Activated CD4-positive, alpha-beta T cell treated with anti-CD3 and anti-CD28 coated beads, Interleukin-10, Interleukin-2, amounts not matched to agents 100 ng/mL and 50 ng/mL, durations not matched to agents 16 hours and 8 hours (primary cell): ENCODE measurements around the gene KNOP1.

Experiments
- DNase-seq: peaks from one replicate; pipeline ENCODE4 v3.0.0-alpha.2; 2020

The KNOP1 gene

DNA sequence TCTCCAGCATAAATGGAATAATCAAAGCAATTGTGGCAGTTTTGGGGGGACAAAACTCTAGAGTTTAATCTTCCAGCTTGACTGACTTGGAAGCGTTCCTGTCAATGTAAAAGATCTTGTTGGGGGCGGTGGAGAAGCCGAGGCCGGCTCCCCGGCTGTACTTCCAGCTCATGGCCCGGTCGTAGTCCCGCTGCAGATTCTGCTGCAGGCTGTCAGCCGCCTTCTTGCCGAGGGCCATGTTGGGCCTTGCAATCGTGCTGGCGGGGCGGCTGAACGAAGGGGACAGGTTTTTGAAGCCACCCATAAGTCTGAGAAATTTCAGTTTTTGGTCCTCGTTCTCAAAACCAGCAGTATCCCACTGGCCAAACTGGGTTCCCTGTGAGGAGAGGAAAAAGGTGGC is 11.2 kb downstream of the KNOP1 start:
- DNase-seq = no peak

DNA sequence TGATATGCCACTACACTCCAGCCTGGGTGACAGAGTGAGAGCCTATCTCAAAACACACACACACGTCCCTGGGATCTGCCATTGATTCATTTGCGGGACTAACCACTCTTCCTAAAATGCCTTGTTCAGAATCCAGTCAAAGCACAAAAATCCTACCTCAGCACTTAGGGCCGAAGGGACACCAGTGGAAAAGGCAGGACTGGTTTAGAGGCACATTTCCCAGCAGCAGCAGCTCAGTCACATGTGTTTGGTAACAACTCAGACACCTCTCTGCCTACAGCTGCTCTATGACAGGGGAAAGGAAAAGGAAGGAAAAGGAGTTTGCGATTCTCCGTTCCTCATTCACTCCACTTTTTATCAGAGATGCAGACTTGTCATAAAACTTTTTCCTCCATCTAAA is 12.2 kb downstream of the KNOP1 start:
- no peak for DNase-seq

DNA sequence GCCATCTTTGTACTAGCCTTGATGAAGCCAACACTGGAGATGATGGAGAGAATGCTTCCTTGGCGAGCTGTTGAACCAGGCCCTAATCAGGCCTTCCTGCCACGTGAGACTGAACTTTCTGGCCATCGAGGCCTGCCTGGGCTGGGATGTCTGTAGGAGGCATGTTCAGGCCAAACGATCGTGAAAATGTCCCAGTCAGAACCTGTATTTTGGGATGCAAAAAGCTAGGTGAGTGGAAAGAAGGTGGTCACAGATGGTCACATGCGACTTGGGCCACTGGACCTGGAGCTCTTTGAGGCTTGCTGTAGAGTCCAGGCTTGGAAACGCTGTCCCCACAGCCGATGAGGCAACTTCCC is 12.9 kb downstream of the KNOP1 start:
- no peak for DNase-seq

DNA sequence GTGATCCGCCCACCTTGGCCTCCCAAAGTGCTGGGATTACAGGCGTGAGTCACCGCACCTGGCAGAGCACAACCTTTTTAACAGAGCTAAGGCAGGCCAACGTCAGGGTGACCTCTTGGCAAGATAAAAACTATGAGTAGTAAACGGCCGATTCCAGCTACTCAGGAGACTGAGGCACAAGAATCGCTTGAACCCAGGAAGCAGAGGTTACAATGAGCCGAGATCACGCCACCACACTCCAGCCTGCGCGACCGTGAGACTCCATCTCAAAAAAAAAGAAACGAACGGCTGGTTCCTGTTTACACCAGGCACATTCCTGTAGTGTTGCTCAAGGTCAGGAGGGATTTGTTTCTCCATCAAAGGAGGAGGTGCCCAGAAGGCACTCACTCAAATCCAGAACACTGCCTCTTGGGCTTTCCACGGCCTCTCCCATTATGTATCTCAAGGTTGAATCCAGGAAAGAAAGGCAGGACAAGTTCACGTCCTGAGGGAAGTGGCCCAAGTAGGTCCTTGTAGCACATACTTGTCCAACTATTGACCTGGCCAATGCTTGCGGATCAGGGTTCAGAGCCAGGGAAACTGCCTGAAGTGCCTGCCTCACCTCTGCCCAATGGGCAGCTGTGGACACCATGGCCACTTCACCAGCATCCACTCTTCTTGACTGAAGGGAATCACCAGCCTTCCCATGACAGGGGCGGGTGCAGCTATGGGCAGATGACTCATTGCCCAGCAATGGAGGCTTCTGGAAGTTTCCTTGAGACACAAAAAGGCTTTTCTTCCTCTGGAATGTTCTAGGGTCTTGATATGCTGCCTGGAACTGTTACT is 13.5 kb downstream of the KNOP1 start:
- DNase-seq = no peak

DNA sequence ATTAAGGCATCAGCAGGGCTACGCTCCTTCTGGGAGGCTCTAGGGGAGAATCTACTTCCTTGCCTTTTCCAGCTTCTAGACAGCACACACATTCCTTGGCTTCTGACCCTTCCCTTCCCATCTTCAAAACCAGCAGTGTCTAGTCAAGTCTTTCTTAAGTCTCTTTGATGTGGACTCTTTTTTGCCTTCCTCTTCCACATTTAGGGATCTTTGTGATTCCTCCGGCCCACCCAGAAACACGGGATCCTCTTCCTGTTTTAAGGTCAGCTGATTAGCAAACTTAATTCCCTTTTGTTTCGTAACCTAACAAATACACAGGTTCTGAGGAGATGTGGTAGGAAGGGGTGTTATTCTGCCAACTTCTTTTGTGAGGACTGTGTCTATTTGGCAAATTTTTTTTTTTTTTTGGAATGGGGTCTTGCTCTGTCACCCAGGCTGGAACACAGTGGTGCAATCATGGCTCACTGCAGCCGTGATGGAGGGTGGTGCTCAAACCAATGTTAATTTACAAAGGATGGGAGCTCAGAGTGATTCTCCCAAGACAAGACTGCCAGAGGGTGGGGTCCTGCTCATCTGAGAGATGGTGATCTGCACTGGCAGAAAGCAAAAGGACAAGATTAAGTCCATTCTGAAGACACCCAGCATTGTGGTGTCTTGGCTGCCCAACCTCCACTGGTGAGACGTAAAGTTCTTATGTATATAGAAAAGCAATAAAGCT is 14.7 kb downstream of the KNOP1 start:
- DNase-seq = no peak

DNA sequence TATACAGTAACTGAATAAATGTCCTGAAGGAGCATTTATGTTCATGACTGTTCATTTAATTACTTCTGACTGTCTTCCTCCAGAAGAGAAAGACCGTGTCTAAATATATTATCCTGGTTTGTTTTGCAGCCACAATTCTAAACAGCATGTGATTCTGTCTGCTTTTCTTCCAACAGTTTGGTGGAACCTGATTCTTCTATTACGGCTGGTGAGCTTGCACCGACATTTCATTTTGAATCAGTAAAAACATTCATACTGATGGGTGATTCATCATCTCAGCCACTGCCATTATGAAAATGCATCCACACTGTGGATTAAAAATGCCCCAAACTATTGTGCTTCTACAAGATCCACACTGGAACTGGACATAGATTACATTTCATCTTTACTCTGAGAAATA is 16.9 kb downstream of the KNOP1 start:
- DNase-seq = no peak

DNA sequence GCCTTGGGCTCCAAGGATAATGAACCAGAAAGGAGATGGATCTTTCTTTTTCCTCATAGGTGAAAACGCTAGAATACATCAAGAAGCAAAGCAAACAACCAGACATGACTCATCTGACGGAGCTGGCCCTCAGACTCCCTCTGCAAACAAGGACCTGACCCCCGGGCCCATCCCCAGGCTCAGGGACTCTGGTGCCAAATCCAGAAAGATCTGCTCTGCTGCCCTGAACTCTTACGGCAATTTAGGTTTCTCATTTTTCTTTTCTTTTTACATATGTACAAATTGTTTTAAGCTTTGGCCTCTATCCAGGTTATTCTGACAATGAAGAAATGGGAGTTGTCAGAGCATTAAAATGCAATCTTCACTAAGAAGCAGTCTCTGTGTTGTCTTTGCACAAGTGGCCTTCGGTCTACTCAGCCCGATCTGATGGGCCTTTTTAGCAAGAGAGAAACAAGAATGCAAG is 17.7 kb downstream of the KNOP1 start:
- DNase-seq = no peak

DNA sequence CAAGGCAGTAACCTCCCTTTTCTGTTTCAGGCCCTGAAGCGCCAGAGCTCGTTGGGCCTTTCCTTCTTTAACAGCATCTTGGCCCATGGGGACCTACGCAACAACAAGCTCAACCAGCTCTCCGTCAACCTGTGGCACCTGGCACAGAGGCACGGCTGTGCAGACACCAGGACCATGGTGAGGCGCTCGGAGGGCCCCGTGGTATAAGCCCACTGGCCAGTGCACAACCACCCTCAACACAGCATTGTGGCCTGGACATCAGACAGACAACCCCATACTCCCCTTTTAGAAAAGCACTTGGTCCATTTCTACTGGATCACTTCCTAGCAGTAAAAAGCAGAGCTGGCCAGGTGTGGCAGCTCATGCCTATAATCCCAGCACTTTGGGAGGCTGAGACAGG is 18.6 kb downstream of the KNOP1 start:
- no peak for DNase-seq

DNA sequence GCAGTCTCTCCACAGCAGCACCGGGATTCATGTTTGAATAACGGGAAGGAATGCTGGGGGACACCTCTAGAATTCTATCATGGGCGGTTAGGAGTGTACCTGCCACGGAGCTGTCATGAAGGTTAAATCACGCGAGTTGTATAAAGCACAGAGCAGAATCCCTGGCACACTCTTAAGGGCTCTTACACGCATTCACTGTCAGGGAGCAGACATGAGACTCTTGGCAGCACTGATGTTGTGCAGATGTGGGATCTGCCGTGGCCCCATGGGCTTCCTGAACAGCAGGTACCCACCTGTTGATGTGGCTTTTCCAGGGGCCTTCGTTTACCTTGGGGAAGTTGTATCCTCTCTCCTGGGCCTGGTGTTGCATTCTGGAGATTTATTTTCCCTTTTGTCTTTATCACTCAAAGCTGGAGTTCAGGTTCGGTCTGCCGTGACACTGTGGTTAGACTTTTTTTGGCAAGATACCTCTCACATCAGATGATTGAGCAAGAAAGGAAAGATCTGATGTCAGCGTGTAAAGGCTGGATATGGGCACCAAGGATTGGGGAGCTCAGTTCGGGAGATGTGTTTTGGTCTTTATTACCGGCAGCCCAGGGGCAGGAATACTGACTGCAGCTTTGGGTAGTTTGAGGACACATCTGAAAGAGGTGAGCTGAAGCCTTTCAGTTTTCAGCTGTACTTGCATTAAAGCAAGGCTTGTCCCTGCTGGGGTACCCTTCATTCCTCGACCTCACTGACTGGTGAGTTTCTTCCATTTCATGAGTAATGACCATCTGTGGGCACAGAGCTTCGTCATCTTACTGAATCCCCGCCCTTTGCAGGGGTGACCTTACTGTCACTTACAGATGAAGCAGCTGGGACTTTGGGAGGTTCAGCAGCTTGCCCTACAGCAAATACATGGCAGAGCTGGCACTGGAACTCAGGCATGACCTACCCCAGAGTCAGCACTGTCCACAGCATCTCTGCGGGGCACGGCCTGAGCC is 19.3 kb downstream of the KNOP1 start:
- no peak for DNase-seq

DNA sequence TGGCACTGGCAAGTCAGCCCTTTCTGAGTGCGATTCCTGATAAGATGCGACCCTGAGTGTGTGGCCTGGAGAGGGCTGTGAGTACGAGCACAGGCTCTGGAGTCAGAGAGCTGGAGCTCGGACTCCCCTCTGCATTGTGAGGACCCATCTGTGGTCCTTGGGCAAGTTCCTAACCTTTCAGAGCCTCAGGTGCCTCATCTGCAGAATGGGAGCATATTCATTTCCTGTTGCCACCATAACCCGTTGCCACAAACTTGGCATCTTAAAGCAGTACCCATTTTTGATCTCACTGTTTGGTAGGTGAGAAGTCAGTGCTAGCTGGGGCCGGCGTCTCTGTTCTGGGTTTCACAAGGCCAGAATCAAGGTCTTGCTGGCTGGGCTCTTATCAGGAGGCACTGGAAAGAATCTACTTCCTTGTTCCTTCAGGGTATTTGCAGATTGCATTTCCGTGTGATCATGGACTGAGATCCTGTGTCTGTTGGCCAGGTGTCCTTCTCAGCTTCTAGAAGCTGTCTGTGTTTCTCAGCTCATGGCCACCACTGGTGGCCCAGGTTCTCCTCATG is 20.2 kb downstream of the KNOP1 start:
- no peak for DNase-seq

DNA sequence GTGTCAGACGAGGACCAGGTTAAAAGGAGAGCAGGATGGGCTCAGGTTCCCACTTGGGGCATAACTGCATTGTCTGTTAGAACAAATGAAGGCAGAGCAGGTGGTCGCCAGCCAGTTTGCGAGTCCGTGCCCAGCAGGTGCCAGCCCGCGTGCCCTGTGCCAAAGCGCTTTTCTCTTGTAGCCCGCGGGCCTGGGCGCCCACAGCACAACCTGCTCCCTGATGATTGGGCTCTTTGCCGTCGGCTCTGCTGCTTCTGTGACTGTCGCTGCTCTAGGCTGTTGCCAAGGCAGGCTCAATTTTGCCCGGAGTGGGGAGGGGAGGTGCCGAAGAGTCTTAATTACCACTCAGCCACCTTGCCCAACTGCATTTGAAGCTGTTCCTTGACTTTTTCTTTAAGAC is 21.1 kb downstream of the KNOP1 start:
- no peak for DNase-seq

DNA sequence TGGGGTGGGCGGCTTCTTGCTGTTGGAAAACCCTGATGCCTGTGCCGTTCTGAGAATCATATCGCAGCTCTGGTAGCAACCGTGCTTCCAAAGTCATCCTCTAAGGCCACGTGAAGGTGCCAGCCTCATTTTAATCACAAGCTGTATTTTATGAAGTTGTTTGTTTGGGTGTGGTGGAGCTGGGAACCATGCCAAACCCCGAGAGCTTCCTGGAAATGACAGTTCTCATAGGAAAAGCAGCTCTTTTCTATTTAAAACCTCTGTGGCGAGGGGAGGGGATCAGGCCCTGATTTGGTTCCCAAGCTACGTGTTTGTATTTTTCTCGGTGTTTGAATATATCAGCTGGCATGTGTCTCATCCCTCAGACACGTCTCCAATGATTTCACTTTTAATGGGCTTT is 21.7 kb downstream of the KNOP1 start:
- peak; percentile 26 for DNase-seq

DNA sequence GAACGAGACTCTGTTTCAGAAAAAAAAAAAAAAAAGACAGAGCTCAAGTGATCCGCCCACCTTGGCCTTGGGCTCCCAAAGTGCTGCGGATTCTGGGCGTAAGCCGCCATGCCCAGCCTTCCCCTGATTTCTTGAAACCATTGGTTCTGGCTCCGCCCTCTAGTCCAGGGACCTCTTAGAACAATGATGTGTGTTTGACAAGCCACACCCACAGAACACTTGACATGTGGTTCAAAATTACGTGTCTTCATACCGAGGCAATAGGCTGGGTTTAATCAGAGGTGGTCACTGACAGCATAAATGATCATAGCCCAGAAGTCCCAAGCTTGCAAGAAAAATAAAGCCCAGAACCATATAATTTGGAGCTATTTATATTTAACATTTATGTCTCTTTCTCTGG is 23.0 kb downstream of the KNOP1 start:
- DNase-seq = no peak

DNA sequence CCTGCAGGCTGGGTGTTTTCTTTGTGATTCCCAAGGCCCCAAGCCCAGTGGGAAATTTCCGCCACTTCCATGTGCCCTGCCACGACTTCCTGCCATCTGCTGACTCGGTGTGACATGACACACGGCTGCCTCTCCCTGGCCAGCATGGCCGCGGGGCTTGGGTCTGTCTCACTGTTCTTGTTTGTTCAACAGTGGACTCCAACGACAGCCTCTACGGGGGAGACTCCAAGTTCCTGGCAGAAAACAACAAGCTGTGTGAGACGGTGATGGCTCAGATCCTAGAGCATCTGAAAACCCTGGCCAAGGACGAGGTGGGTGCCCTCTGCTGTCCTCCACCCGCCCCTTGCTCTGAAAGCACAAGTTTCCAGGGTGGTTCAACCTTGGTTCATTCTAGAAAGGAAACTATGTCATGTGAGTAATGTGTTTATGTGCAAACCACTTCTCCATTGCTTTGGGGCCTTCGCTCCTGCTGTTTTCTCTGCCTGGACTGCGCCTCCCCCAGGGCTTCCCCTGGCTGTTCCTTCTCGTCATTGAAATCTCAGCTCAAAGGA is 26.8 kb downstream of the KNOP1 start:
- DNase-seq = no peak

DNA sequence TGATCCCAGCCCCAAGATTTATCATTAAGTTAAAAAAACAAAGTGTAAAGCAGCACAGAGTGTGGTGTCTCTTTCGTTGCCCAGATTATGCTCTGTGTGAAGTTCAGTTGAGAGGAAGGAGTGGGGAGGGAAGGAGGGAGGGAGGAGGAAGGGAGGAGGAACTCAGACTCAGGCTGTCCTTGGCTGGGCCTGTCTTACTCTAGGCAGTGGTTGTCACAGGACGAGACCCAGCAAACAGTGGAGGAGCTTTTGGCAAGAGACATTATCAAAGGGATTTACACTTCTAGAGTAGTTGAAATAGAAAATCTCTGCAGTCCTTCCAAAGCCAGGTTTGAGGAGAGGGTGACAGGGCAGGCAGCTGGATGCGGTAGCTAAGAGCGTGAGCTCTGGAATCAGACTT is 27.8 kb downstream of the KNOP1 start:
- DNase-seq = no peak

DNA sequence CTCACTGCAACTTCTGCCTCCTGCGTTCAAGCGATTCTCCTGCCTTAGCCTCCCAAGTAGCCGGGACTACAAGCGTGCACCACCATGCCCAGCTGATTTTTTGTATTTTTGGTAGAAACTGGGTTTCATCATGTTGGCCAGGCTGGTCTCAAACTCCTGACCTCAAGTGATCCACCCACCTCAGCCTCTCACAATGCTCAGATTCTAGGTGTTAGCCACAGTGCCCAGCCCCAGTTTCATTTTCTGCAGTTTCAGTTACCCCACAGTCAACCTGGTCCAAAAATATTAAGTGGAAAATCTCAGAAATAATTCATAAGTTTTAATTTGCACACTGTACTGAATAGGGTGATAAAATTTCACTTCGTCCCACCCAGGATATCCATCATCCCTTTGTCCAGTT is 28.7 kb downstream of the KNOP1 start:
- peak; percentile 23 for DNase-seq

DNA sequence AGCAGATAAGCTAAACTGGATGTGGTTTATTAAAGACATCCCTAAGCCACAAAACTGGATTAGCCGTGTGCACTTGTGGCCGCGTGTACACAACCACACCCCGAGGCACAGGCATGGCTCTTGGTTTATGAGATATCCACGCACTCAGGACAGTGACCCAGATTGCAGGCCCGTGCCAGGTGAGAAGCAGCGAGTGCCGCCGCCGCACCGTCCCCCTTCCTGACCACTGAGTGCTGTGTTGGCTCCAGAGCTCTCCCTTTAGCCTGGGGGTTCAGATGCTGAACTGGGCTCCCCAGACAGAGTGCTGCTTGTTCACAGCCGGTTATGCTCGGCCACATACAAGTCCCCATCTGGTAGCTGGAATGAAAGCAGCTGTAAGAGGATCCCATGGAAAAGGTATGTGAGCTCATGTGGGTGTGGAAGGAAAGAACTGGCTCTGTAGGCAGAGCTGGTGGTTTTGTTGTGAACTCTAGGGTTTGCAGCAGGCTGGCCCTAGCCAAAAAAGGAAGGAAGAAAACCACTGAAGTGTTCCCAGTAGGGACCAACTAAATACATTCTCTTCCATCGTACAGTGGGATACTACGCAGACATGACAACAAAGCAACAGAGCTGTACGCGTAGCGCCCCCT is 29.5 kb downstream of the KNOP1 start:
- no peak for DNase-seq

DNA sequence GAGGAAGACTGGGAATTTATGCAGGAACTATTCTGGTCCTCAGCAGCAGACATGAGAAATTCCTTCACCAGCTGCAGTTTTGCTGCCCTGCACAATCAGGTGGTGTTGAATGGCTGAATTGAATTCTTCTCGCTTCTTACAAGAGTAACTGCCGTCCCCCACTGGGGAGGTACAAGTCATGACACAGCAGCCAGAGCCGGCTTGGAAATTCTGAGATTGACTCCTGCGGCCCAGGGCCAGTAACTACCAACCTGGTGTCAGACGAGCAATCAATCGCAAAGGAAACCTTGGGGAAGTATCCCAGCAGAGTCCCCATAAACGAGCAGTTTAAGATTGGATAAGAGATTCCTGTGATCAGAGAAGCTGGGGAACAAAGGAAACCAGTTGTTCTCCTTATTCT is 30.7 kb downstream of the KNOP1 start:
- no peak for DNase-seq

DNA sequence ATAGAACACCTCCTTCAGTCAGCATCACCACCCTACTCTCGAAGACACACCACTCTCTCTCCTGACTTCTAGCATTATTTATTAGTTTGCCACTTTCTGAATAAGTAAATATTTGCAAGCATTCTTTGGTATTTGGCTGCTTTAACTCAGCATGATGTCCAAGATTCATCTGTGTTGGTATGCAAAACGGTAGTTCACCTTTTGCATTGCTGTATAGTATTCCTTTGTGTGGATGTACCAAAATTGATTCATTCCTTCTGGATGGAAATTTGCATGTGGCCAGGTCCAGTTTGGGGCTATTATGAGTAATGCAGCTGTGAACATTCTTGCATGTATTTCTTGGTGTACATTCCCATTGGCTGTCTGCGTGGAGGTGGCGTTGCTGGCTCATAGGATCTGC is 32.9 kb downstream of the KNOP1 start:
- no peak for DNase-seq

DNA sequence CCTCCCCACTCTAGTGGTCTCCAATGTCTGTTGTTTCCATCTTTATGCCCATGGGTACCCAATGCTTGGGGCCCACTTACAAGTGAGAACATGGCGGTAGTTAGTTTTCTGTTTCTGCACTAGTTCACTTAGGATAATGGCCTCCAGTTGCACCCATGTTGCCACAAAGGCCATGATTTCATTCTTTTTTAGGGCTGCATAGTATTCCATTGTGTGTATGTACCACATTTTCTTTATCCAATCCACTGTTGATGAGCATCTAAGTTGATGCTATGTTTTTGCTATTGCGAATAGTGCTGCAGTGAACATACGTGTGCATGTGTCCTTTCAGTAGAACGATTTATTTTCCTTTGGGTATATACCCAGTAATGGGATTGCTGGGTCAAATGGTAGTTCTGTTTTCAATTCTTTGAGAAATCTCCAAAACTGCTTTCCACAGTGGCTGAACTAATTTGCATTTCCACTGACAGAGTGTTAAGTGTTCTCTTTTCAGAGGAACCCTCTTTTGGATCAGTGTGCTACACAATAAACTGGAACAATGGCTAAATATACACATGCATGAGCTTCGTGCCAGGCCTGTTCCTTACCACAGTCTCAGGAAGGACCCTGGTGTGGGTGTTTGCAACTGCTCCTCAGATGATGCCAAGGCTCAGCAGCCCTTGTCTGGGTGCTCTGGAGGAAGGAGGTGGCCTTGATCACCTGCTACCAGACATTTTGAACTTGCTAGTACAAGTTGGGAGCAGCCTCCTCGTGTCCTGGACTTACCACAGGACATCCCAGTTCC is 34.4 kb downstream of the KNOP1 start:
- no peak for DNase-seq

DNA sequence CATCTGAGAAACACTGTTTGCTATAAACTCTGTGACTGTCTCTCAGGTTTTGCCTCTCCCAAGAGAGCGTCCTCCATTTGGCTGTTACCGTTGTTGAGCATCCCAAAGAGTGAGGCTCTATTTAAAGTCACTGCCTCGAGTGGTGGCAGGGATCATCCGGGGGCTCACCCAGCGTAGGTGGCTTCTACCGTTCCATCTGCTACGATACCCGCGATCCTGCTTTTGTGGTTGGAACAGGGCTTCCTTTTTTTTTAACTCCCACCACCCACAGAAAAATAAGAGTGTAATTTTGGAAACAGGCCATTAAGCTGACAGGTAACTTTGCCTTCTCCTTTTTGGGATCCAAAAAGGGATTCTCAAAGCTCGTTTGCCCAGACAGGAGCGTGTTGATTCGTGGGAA is 36.4 kb downstream of the KNOP1 start:
- no peak for DNase-seq
